CD4-positive, alpha-beta T cell treated with Interleukin-2 at 100 ng/mL for 4 hours (primary cell): Measurements from ENCODE around the gene MATN1.

Experiments
- DNase-seq: peaks from one replicate; pipeline ENCODE4 v3.0.0-alpha.2; 2020; ENCODE audit warnings: low spot score

MATN1 gene

DNA sequence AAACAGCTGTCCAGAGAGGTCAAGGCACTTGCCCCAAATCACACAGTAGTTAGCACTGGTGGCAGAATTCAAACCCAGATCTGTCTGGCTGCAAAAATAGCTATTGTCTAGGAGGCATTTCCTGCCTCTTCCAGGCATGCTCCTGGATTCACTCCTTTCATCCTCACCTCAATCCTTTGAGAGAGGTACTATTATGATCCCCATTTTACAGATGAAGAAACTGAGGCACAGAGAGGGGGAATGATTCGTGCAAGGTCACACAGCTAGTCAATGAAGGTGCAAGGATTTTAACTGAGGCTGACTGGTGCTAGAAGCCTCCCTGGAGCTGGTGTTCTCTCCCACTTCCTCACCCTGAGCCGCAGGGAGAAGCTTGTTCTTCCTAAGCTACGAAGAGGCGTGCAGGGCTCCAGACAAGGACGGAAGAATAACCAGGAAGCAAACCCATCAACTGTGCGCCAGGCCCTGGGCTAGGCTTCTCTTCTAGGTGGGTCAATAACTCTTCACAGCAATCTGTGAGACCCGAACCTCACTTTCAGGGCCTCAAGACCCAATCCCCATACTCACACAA is 34.8 kb upstream of the MATN1 start:
- no peak for DNase-seq

DNA sequence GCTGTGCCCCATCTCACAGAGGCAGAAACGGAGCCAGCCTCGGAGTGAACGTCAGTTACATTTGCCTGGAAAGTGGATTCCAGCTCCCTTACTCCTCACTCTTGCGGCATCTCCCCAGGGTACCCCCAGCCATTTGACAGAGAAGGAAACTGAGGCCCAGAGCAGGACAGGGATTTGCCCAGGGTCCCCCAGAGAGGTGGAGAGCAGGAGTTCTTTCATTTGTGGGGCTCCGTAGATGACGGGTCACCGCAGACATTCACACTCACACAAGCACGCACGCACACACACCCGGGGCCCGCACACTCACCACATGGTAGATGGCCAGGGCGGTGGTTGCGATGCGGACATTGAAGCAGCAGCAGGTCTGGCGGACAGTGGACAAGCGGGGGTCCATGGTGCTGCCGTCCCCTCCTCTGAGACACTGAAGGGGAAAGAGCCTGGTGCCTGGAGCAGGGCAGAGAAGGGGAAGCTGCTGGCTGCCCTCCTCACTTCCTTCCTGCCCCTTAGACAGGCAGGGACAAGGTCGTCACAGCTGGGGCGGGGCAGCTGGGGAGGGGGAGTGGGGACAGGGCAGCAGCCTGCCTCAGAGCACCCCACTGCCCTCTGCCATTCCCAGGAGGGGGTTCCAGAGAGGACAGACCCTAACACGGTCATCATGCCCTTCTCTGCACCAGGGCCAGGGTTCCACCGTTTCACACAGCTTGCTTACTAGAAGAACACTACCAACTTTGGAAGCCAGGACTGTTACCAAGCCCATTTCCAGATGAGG is 34.2 kb upstream of the MATN1 start, which contains the start of gene LAPTM5:
Gene LAPTM5, minus strand, starts transcription at position 423 of the 769 bp plus-strand sequence. Its CDS starts 29 bp downstream, at position 394.
- DNase-seq, result peak; percentile 58

DNA sequence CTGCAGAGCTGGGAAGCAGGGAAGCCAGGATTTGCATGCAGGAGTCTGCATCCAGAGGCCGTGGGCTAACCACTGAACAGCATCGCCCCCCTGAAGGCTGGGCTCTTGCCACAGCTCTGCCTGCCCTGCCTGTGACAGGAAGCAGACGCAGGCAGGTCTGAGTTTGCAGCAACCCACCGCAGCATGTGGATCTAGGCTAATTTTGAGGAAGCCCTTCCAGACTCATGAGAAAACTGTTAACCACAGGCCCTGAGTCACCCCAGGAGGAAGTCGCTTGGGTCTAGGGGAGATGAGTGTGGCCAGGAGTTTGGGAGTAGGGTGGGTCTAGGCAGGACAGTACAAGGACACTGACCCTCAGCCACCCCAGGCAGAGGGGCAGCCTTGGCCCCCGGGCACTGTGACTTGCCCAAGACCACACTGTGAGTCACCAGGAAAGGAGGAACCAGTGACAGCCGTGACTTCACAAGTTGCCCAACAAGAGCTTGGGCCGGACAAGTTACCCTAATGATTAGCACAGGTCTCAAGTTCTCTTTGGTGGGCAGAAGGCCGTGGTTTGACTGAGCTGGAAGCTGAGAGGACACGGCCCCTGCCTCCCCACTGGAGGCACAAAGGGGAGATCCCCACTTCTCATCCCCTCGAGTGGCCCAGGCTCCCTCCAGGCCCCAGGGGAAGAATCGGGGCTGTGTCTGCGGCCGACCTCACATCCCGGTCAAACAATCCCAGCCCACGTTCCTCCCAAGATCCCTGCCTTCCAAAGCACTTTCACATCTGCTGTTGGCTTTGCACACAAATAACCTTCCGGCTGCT is 33.4 kb upstream of the MATN1 start:
- DNase-seq, result peak; percentile 86

DNA sequence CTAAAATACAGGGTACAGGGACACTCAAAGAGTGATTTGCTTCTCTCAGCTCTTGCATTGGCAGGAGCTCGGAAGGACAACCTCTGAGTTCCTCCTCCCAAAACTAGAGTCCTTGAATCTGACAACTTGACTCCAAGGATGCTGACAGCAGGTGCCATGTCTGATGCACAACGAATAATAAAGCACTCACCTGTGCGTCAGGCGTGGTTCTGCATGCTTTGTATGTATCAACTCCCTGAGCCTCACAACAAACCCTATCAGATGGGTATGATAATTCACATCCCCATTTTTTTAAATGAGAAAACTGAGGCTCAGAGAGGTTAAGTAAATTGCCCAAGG is 32.8 kb upstream of the MATN1 start:
- no peak for DNase-seq

DNA sequence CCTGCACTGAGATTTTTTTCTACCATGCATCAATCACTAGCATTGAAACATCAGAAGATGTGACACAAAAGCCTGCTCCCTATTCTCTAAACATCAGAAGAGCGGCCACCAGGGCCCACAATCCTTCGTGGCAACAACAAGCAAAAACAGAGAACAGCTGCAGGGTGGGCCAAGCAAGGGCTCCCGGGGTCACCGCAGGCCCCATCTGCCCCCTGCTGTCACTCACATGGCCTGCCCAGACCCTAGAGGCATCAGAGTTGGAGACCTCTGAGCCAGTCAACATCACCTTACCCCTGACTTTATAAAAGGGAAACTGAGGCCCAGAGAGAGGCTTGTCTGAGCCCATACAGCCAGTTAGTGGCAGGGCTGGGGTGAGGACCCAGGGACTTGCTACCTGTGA is 32.4 kb upstream of the MATN1 start:
- DNase-seq, result no peak

DNA sequence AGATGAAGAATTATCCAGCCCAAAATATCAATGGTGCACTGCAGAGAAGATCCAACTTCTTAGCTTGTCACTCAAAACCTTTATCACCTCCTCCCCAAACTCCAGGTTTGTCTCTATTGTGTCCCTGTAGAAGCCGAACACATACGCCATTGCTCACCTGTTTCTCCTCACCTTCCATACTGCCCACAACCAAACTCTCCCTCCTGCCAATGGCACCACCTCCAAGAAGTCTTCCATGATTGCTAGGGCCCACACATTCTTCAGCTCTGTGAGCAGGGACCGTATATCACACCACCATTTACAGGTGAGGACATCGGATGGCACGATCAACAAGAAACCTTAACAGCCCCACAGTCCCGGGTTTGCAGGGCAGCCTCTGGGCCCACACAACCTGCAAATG is 31.9 kb upstream of the MATN1 start:
- DNase-seq, result no peak

DNA sequence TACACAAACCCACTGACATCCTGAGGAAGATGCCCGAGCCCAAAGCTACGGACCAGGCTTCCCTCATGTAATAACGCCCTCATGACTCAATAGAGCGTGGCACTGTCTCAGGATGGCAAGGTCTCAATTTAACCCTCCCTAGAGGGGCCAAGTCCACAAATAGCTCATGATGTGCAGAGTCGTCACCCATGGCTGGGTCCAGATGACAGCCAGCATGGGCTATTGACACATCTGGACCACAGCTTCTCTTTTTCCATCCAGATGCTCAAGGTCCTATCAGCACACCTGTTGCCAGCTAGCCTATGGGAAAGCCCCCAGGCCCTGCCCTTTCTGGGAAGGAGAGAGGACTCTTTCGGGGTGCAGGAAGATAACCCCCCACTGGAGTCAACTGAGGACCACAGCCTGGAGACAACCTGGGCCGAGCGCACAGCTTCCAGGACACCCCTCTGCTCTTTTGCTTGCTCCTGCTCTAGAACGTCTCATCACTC is 31.3 kb upstream of the MATN1 start:
- peak; percentile 43 for DNase-seq

DNA sequence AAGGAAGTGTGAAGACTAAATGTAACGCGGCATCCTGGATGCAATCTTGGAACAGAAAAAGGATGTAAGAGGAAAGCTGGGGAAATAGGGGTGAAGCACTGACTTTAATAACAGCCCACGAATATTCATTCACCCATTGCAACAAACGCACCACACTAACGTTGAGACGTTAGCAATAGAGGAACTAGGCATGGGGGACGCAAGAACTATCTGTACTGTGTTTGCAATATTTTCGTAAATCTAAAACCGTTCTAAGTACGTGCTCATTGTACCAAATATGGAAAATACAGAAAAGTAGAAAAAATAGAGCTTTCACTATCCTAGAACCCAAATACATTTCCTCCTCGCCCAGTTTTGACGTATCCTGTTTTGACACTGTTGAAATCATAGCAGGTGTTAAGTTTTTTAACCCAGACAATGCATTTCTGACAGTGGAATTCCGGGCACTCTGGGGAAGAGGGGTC is 30.3 kb upstream of the MATN1 start:
- peak; percentile 29 for DNase-seq

DNA sequence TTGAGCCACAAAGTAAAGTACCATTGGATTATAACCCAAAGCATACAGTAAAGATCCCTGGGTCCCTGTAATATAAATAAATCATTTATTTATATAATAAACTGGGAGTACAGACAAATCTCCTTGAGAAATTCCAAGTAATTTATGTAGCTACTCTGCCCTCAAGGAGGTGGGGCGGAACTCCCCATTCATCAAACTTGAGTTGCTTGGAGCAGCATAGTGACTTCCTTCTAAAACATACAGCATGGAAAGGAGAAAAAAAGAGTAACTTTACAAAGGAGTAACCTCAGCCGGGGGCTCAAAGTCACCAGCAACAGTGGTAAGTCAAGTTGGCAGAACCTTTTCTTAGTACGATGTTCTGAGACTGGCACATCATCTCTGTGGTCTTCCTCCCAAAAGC is 29.7 kb upstream of the MATN1 start:
- no peak for DNase-seq

DNA sequence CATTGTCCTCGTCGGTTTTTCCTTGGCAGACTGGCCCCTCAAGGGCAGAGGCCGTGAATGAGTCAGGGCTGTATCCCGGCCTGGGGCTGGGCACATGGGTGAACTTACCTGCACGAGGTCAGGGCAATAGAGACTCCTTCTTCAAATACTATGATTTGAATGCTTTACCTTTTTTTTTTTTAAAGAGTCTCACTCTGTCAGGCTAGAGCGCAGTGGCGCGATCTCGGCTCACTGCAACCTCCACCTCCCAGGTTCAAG is 29.2 kb upstream of the MATN1 start:
- no peak for DNase-seq

DNA sequence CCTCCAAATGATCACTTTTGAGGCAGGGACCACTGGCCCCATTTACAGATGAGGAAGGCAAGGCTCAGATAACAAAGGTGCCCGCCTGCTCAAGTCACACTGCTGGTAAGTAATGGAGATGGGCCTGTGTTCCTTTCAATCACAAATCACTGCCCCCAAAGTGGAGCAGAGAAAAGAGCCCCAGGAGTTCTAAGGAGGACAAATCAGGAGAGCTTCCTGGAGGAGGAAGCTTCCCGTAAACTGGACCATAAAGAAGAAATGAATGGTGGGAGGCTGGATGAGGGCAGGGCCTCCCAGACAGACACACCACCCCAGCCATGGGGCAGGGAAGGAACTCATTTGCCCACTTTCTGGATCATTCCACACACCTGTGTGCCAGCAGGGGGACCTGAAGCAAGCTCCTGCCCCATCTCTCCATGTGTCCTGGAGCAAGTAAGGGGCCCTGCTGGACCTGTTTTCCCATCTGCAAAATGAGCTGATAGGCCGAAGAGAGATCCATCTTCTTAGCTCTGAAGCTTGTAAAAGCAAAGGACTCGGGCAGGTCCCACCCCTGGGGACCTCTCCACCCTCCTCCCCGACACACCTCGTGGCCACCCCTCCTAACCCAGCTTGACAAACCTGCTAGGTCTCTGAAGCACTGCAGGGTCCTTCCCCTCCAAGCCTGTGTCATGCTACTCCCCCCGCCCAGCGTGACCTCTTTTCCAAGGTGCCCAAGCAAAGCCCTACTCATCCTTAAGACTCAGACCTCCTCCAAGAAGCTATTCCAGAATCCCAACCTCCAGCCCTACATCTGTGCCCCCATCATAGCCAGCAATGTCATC is 28.7 kb upstream of the MATN1 start:
- DNase-seq, result peak; percentile 25

DNA sequence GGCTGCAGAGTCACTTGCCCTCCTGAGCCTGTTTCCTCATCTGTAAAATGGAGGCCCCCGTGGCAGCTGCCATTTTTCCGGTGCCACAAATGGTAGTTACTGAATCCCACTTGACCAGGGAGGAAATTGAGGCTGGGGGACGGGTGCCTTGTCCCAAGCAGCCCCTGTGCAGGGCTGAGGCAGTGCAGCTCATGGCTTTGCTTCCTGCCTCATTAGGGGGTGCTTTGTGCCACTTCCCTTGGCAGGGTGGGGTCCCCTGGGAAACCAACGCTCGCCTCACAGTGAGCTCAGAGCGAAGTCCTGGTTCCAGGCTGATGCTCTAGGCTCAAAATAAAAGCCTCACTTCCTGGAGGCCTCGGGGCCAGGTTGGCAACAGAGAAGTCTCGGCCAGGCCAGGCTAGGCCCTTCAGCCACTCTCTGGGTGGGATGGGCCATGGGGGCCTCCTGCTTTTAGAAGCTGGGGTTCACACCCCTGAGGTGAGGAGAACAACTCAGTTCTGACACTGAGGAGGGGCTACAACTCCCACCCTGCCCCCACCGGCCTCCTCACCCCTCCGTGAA is 27.4 kb upstream of the MATN1 start:
- no peak for DNase-seq

DNA sequence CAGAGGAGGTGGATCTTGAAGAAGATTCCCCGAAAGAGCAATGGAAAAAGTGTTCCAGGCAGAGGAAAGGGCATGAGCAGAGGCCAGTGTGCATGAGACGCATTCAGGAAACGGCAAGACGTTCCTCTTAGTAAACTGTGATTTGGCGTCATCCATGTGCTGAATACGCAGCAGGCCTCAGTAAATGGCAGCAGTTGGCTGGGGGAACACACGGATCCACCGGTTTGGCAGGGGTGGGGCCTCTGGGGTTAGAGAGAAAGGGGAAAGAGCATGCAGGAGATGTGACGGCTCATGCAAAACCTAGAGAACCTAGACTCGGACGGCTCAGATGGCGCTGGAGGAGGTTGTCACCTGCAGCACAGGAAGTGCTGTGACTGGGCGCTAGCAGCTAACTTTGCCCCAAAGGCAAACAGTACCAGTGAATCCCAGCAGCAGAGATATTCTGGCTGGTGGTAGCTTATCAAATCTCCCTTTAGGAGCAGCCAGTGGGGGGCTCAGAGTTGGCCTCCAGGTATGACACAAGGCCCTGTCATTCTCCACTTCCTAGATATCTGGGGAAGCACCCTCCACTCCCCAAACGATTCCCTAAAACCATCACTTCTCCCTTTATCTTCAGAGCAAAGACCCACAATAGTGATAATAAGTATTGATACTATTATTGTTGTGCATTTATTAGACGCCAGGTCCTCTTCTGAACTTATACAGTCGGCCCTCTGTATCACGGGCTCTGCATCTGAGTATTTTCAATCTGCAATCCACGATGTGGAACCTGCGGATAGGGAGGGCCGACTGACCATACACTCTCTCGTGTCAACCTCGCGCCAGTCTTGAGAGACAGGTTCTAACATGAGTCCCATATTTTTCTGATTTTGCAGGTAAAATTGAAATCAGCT is 26.6 kb upstream of the MATN1 start:
- peak; percentile 75 for DNase-seq

DNA sequence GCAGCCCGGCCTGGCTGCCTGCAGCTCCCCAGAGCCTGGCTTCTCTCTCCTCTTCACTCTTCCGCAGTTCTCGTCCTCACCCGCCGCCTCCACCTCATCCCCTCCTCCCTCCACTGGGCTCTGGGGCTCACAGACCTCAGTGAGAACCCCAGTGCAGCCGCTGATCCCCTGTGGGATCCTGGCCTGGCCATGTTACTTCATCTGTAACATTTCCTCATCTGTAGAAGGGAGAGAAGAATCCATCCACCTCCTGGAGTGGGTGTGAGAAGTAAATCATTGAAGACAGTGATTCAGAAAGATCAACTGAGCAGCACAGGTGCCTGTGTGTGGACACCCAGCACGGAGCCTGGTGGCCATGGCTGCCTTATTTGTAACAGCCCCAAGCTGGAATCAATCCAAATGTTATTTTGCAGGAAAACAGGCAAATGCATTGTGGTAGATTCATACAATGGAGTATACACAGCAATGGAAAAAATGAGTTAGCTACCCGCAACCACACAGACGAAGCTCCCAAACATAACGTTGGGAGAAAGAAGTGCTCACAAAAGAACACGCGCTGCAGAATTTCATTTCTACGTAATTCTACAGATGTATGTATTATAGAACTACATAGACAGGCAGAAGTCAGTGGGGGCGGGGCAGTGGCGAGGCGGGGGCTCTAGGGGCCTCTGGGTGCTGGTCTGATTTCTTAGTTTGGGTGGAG is 25.5 kb upstream of the MATN1 start:
- DNase-seq, result peak; percentile 25

DNA sequence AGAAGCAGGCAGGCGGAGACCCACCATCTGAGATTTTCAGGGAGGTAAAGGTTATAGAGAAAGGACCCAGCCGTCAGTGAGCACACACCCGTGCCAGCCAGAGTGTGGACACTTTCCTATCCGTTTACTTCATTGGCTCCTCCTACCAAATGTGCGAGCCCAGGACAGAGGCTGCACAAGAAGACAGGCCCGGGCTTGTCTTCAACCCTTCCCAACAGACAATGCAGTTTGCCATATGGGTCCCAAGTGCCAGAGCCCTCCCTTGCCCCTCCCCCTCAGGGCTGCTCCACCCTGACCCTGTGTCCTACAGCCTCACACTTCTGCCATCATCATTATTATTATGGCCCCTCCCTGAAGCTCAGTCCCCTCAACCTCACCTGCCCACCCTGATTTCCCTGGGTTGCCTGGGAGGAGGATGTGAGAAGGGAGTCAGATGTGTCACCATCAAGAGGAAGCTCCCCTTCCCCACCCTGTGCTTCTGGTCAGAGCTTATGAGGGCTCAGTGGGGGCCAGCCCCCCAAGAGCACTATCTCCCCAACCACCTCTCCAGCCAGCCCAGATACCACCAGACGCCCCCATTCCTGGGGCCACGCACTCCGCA is 24.8 kb upstream of the MATN1 start:
- no peak for DNase-seq

DNA sequence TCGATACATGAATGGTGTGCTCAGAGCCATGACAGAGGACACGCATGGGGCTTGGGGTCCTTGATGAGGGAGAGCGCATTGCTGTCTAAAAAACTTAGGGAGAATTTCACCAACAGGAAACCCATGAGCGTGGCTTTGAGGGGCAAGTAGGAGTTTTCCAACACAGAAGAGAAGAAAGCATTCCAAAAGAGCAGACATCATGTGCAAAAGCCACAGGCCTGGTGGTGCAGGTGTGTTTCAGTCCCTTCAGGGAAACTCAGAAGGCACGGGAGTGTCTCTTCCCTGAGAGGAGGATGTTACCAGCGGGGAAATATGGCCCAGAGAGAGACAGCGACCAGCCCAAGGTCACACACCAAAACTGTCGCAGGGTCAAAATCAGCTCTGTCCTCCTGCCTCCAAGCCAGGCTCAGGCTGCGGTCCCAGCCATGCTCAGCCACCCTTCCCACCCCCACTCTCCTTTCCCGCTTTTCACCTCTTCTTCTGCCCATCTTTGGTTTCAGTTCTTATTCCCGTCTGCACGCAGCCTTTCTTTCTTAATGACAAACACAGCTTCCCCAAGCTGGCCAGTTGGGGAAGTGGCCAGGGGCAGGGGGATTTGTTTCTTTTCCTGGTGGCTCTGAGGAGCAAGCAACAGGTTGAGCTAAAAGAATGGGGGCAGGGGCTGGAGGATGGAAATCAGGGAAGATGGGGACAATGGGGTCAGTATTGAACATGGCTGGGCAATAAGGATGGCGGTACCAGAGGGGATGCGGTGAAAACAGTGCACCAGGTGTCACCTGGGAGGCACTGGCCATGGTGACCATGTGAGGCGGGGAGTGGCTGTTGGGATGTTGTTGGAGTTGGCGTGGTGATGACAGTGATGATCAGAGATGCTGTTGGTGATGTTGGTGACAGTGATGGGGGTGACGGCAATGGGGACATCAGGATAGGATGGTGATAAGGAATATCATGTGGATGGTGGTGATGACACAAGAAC is 23.9 kb upstream of the MATN1 start:
- DNase-seq, result no peak

DNA sequence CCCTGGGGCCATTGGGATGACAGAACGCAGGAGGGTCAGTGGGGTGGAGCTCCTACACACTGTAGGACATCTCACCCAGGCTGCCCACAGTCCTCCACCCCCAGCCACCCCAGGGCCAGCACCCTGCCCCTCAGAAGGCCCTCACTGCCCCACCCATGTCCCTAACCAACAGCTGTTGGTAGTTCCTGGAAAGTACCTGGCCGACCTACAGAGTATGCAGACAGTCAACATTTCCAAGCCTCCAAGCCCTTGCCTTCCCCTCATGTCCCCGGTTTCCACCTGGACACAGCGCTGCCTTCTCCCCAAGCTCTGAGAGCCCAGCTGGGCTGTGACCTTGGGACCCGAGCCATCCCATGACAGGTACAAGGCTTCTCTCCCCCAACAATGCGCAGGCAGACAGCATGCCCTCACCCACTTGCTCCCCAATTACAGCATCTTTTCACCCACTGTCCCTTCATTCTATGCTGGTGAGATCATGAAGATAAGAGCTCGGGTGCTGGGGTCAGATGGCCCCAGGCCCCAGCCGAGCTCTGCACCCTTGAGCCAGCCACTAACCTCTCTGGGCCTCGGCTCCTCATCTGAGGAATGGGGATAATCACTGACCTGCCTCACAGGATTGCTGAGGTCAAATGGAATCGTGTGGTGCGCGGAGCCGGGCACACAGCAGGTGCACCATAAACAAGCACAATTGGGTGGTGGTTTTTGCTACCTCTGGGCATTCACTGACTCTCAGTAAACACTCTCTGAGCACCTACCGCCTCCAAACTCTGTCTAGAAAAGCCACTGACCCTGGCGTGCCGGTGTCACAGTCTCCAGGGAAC is 23.0 kb upstream of the MATN1 start:
- no peak for DNase-seq

DNA sequence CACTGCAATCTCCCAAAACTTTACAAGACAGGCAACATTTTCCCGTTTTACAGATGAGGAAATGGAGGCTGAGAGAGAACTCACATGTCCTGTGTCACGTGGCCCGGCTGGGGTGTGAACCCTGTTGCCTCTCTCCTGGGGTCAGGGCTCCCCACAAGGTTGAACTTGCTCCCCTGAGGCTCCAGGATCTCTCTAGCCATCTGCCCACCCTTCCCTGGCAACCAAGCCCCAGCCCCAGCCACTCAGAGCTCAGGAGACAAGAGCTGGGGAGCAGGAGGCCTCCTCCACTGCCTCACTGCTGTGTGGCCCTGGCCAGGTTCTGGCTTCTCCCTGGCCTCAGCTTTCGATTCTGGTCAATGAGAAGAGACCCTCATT is 22.4 kb upstream of the MATN1 start:
- DNase-seq, result no peak
